Natural killer cell (primary cell): ENCODE measurements around the gene SLC66A3. TPM values are rescaled to one million over a fixed set of nuclear protein-coding genes. Genes with fewer than 3 reads are reported as not detected.

Experiments used
- ATAC-seq, 3 donors: fragments of 150-1000 bp in 2 of 3; fragments of 200-7000 bp in 1 of 3; cut with Tn5 transposase; 1 replicate in 1 of 3; 2 replicates in 2 of 3; pipeline ENCODE4 v1.10.0; 2021; ENCODE audit warnings: mild to moderate bottlenecking in 2 of 3, moderate library complexity in 2 of 3
- DNase-seq, 2 donors: peaks; one replicate each; pipeline versions ENCODE4 v3.0.0 to v3.0.0-alpha.2; 2013 to 2021; ENCODE audit warnings: mixed read lengths in 1 of 2
- H3K27ac ChIP-seq: one replicate; pipeline ENCODE4 v1.5.1; 2013; ENCODE audit warnings: mild to moderate bottlenecking, low read length
- H3K27me3 ChIP-seq: one replicate; pipeline ENCODE4 v1.6.1; 2013; ENCODE audit warnings: low read length; ENCODE audit not compliant: control insufficient read depth, insufficient read depth
- H3K36me3 ChIP-seq: one replicate; pipeline ENCODE4 v1.6.1; 2013; ENCODE audit warnings: low read length; ENCODE audit not compliant: control insufficient read depth, insufficient read depth
- H3K4me1 ChIP-seq: one replicate; pipeline ENCODE4 v1.6.1; 2013; ENCODE audit warnings: low read length; ENCODE audit not compliant: control insufficient read depth, insufficient read depth
- H3K4me3 ChIP-seq: one replicate; pipeline ENCODE4 v1.5.1; 2013; ENCODE audit warnings: low read length
- H3K9me3 ChIP-seq: one replicate; pipeline ENCODE4 v1.6.1; 2013; ENCODE audit warnings: low read length; ENCODE audit not compliant: control insufficient read depth, insufficient read depth
- H3K27ac Mint-ChIP-seq, 2 donors: one replicate each; pipeline ENCODE4 v1.8.0; 2022; ENCODE audit warnings: mild to moderate bottlenecking in 2 of 2, mixed read lengths in 2 of 2, moderate library complexity in 1 of 2
- H3K27me3 Mint-ChIP-seq, 2 donors: one replicate each; pipeline ENCODE4 v1.8.0; 2022; ENCODE audit warnings: low read depth in 2 of 2, mixed read lengths in 2 of 2
- H3K36me3 Mint-ChIP-seq: one replicate; pipeline ENCODE4 v1.8.0; 2022; ENCODE audit warnings: mixed read lengths
- H3K4me1 Mint-ChIP-seq, 2 donors: one replicate each; pipeline ENCODE4 v1.8.0; 2022; ENCODE audit warnings: mixed read lengths in 2 of 2
- H3K4me3 Mint-ChIP-seq: one replicate; pipeline ENCODE4 v1.8.0; 2022; ENCODE audit warnings: mild to moderate bottlenecking, moderate library complexity, mixed read lengths
- H3K9me3 Mint-ChIP-seq, 2 donors: one replicate each; pipeline ENCODE4 v1.8.0; 2022; ENCODE audit warnings: mixed read lengths in 2 of 2
- CTCF ChIP-seq: fragments of 200-600 bp; IDR thresholded peaks from one replicate; pipeline ENCODE4 v1.8.0; 2022; ENCODE audit warnings: antibody characterized with exemption
- WGBS: methylation state at CpG from one replicate; pipeline ENCODE4 v1.1.7; 2013; ENCODE audit warnings: missing lambda C conversion rate; ENCODE audit not compliant: insufficient coverage; 5-methylcytosine and 5-hydroxymethylcytosine counted together
- intact Hi-C: fragments of 100-400 bp; cut with micrococcal nuclease; formaldehyde crosslinking; loops from one replicate; pipeline ENCODE4 v1.14.2; 2022
- total RNA-seq, 4 donors: library from RNA; stranded (reverse); fragments of 120-200 nt in 1 of 4; gene quantifications; one replicate each; pipeline versions ENCODE4 v1.2.3 to v1.2.4, GENCODE V29; 2013 to 2022

SLC66A3 gene
- total RNA-seq, 3 donors from 2014 or later (not counting 1 experiment from before 2014, with no cell fraction given) = 21.8 to 23.7 (median 22.5) TPM

GRCh38 chr2:11220445-11220844 is 65.2 kb downstream of the SLC66A3 start:
- no peak overlapping the region for H3K27ac Mint-ChIP-seq
- no peaks in the 10 kb centered on the region for H3K4me1 Mint-ChIP-seq
- H3K27me3 ChIP-seq = no peaks in the 10 kb centered on the region
- no peak overlapping the region for H3K4me3 Mint-ChIP-seq
- peaks cover 29% of the 10 kb centered on the region for H3K36me3 ChIP-seq
- no peak for ATAC-seq
- WGBS = 96% methylated on average over 2 of the region's 2 CpGs
- no peak overlapping the region for H3K4me3 ChIP-seq
- no peak for DNase-seq
- intact Hi-C loops = no loop called here
- no peaks in the 10 kb centered on the region for H3K36me3 Mint-ChIP-seq
- no peak for TF ChIP-seq CTCF
- H3K9me3 Mint-ChIP-seq = no peaks in the 10 kb centered on the region
- no peaks in the 10 kb centered on the region for H3K27me3 Mint-ChIP-seq
- no peaks in the 10 kb centered on the region for H3K4me1 ChIP-seq
- no peak overlapping the region for H3K27ac ChIP-seq
- H3K9me3 ChIP-seq = no peaks in the 10 kb centered on the region

GRCh38 chr2:11222845-11223244 is 67.6 kb downstream of the SLC66A3 start:
- peaks cover 19% of the 10 kb centered on the region for H3K36me3 ChIP-seq
- intact Hi-C loops = no loop called here

GRCh38 chr2:11224887-11225286 is 69.6 kb downstream of the SLC66A3 start:
- H3K27ac ChIP-seq = no peak overlapping the region
- H3K36me3 ChIP-seq = peaks cover 13% of the 10 kb centered on the region

More at GRCh38 chr2:11222845-11223244, 67.6 kb downstream of the SLC66A3 start:
- Histone ChIP-seq H3K27ac (no peak overlapping the region), H3K27me3 (no peaks in the 10 kb centered on the region), H3K9me3 (no peaks in the 10 kb centered on the region), H3K4me3 (no peak overlapping the region), H3K4me1 (no peaks in the 10 kb centered on the region)
- 93% methylated on average over 3 of the region's 5 CpGs for WGBS
- Mint-ChIP-seq H3K4me3 (no peak overlapping the region), H3K9me3 (no peaks in the 10 kb centered on the region), H3K36me3 (no peaks in the 10 kb centered on the region), H3K27me3 (no peaks in the 10 kb centered on the region), H3K4me1 (no peaks in the 10 kb centered on the region), H3K27ac (no peak overlapping the region)
- TF ChIP-seq CTCF = no peak
- ATAC-seq (no peak), DNase-seq (no peak)

More at GRCh38 chr2:11224887-11225286, 69.6 kb downstream of the SLC66A3 start:
- no peak for TF ChIP-seq CTCF
- no peaks in the 10 kb centered on the region for H3K4me1 Mint-ChIP-seq
- no peaks in the 10 kb centered on the region for H3K9me3 Mint-ChIP-seq
- H3K4me1 ChIP-seq = no peaks in the 10 kb centered on the region
- DNase-seq (no peak), ATAC-seq (no peak)
- no peak overlapping the region for H3K4me3 ChIP-seq
- H3K27ac Mint-ChIP-seq = no peak overlapping the region
- no peak overlapping the region for H3K4me3 Mint-ChIP-seq
- H3K27me3 ChIP-seq = no peaks in the 10 kb centered on the region
- no peaks in the 10 kb centered on the region for H3K27me3 Mint-ChIP-seq
- no peaks in the 10 kb centered on the region for H3K9me3 ChIP-seq
- intact Hi-C loops = no loop called here
- no peaks in the 10 kb centered on the region for H3K36me3 Mint-ChIP-seq
